NK-92 (cell line): ENCODE data around the gene ATG4C.
"Not testable (repeated sequence)": the region's sequence is repeated elsewhere in the genome, so short reads cannot be mapped to it uniquely, and the experiment has no call there.

Experiments used
- DNase-seq: peaks from one replicate; lab custom pipeline; 2025; ENCODE audit not compliant: unreplicated experiment; lab: John Stamatoyannopoulos, UW

The ATG4C gene

DNA sequence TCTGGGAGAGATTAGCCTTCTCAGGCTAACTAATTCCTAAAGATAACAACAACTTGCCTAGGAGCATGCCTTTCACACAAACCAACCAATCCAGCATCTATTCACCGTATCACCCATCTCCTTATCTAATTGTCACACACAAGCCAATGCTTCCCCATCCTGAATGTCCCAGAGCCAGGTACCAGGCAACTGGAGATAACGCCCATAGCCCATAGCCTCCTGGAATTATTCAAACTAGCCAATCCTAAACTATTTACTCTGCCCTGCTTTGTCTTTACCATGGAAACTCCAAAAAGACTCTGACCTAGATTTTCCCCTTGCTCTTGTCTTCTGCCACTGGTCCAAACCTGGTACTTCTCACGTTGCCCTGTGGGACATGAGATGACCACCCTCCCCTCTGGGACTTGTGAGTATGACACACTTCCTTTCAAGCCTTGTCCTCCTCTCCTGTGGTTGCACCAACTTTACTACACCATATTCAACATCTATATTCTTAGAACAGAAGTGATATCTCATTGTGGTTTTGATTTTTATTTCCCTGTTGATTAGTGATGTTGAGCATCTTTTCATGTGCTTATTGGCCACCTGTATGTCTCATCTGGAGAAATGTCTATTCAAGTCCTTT, 8.8 kb upstream of the ATG4C start:
- DNase-seq: no peak

DNA sequence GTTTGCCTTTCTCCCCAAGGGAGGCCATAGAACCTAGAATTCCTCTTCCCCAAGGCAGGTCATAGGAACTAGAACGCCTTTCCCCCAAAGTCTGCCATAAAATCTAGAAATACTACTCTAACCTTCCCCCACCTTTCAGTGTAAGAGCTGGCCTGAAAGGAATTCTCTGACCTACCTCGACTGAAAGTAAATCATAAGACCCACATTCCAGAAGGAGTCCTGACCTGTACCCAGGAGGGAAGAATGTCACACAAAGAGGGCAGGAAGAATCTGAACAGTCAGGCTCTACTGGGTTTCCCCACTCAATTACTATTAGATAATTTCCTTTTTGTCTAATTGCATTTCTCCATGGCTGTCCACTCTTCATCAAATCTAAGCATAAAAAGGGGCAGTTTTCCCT, 5.7 kb upstream of the ATG4C start:
- DNase-seq: no peak

DNA sequence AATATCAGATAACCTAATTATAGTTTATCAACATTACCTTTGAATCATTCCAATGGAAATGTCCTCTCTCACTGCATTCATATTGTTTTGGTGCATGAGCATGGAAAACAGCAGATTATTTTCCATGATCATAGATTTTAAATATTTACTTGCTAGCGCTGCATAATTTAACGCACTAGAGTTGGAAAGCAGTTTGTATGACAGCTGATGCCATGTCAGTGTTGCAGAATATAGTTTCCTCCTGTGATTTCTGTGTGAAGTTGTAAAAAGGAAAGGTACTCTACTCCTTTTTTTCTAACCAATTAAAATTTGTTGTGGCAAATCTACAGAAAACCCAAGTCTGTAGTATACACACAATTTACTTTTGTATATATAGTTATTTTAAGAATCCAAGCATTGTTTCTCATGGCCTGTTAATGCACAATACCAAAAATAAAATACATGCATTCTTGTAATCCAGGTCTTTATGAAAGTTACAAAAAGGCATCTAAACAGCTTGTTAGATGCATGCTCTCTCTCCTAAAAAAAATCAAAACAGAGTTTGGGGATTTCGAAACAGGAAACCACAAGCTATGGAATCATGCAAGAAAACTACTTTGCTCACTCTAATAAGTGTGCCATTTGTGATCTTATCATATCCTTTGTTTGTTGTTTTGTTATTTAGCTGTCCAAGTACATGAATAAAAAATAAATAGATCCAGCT, 1.9 kb upstream of the ATG4C start:
- DNase-seq: no peak

DNA sequence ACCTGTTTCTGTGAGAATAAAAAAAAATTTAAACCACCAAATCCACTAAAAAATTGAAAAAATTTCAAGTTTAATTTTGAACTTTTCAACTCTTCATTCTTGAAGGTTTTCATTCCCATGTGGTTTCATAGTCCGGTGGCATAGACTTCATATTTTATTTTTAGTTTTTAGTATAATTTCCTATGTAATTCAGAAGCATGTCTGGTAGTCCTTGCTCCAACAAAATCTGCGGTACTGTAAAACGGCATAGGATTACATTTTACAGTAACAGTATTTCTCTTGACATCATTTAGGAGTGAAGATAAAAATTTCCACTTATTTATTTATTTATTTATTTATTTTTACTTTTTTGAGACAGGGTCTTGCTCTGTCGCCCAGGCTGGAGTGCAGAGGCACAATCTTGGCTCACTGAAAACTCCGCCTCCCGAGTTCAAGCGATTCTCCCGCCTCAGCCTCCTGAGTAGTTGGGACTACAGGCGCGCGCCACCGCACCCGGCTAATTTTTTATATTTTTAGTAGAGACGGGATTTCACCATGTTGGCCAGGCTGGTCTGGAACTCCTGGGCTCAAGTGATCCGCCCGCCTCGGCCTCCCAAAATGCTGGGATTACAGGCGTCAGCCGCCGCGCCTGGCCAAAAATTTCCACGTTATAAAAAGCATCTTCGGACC, 1.3 kb upstream of the ATG4C start:
- not testable (repeated sequence) for DNase-seq

DNA sequence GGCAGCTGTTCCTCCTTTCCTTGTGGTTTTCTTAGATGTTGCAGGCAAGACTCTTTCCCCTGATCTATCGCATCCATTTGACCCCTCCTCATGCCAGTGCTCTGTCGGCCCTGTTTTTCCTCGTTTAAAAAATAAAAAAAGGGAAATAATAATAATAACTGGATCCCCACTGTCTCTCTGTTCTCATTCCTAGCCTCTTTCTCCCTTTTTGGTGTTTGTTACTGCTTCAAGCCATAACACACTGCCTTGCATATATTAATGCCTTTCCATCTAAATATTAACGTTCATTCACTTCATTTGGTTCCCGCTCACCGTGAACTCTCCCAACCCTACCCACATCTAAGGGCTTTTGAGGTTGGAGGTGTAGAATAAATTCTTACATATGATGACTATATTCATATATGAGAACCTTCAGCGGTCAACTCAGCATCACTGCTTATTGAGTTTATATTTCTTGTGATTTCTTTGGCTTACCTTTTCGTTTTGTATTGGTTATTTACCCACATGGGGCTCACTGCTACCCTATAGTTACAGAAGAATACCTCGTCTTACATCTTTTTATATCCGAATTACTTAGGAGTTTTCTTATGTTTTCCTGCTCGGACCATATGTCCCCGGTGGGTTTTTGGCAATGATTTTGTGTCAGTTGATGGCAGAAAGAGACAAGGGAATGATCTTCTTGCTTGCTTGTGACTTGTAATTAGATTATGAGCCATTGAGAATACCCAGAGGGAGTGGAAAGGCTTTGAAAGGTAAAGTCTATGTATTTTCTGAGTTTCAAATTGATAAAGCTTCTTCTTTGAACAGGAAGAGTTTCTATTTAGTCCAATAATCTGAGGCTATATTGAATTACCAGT, 805 bp downstream of the ATG4C start:
- DNase-seq: no peak

DNA sequence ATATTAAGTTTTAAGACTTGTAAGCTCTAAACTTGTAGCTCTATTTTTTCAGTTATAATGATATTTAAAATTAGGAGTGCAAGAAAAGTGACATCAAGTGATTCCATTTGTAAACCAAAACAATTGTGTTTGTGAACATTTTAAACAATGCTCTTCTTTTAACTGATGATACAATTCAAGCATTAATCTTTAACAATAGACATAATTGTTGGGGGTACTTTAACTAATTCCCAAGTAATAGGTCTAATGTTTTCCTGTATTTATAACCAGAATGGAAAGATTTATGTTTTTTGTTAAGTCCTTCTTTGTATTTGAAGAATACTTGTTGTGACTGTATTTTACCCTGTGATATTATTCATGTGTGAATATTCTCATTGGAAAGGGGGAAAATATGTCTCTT, 6.8 kb downstream of the ATG4C start:
- no peak for DNase-seq

DNA sequence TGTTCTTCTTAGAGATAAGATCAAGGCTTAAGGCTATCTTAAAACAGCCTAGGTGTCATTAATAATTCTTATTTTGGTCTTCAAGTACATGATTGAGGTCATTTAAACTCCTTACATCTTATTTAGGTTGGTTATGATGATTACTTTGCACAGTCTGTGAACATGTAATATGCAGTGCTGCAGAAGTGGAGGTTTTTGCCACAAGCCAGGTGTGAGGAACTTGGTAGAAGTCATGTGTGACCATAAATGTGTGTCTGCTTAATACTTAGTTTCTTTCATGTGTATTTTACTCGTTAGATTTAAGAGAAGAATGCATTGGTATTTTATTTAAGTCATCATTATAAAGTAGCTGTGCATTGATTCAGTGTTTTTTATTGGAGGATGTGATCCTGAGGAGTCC, 10.1 kb downstream of the ATG4C start:
- no peak for DNase-seq

DNA sequence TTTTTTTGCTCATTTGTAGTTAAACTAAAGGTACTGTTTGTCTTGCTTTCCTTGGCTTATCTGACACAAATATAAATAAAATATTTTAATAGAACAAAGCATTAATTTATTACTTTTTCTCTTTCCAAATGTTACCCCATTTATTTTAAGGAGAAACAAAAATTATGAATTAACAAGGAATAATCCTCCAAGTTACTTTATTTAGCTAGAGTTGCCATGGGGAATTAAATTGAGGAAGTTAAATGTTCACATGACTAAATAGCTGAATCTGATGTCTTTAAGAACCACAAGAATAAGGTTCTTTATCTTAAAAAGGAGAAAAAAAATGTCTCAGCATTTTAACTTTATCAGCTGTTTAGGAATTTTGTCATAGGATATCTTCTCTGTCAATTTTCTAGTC, 12.3 kb downstream of the ATG4C start:
- DNase-seq: no peak

DNA sequence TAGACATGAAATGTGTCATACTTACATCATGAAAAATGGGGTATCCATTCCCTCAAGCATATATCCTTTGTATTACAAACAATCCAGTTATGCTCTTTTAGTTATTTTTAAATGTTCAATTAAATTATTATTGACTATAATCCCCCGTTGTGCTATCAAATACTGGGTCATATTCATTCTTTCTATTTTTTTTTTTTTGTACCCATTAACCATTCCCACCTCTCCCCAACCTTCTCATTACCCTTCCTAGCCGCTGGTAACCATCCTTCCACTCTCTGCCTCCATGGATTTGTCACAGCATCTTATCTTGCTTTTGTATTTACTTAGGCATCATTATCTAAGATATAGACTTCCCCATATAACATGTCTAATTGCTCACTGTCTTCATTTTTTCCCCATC, 15.8 kb downstream of the ATG4C start:
- no peak for DNase-seq

DNA sequence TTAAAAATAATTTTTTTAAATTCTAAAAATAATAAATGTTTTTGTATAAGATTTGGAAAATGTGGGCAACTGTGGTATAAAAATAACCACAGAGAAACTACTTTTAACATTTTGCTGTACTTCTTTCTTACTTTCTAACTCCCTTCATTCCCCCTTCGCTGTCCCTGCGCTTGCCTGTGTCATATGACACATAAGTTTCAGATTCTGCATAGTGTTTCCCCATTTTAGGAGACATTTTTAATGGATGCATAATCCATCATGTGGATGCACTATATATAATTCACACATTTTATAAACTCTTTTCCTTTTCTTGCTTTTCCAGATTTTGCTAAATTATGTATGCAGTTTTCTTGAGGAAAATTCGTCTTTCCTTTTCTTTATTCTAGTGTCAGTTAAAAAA, 16.3 kb downstream of the ATG4C start:
- DNase-seq: no peak

DNA sequence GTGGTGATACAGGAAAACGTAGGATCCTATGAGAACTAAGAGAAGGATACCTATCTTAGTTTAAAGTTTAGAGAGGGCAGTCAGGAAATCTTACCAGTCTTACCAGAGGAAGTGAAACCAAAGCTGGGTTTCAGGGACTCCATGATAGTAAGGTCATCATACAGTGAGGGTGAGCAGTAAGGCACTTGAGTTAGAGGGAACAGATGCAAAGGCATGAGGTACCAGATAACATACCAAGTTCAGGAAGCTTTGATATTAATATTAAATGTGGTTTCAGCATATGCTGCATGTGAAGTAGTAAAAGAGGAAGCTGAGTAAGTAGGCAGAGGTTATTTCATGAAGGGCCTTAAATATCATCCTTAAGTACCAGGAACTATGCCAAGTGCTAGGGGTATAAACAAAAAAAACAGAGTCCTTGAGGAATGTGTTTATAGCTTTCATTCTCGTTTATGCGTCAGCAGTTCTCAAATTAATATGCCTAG, 16.9 kb downstream of the ATG4C start:
- no peak for DNase-seq

DNA sequence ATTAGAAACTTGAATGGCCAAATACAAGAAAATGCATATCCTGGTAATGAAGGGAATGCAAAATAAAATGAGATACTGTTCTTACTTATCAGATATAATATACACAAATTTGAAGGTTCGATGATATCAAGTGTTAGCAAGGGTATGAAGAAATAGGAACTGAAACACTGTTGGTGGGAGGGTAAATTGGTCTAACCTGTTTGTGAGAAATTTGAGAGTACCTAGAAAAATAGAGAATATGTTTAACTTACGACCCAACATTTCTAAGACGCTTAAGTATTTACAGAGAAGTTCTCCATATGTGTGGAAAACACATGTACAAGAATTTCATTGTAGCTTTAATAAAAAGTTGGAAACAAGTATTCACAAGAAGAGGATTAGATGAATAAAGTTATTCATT, 25.9 kb downstream of the ATG4C start:
- DNase-seq: no peak

DNA sequence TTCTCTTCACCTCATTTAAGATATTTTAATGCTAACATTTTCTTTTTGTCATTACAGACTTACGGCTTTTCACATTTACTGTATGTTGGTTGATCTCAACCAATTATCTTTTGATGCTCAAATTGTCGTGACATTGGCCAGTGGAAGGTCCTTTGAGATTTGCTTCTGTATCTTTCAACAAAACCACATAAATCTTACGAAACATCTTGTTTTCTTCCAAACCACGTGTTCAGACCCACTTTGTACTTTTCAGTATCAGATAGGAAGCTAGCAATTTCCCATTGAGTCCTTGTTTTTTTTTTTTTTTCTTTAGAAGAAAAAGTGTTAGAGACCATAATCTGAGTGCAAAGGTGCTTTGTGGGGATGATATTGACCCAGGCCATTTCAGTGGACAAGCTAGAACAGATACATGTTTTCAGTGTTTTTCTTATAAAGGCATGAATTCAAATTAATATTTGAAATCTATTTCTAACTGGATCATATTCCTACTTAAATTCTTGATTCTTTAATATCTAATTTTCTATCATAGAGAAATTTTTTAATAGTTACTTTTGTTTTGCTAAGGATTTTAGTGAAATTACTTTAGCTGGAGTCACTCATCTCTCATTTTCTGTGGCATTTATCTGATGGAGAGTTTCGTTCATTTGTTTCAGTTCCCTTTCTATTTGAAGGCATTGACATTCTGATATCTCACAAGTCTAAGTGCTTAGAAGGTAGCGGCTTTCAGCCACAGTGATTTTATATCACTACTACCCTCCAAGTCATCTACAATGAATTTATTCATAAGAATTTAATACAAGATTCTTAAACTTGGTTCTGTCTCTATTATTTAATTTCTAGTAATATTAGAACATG, 26.7 kb downstream of the ATG4C start:
- no peak for DNase-seq

DNA sequence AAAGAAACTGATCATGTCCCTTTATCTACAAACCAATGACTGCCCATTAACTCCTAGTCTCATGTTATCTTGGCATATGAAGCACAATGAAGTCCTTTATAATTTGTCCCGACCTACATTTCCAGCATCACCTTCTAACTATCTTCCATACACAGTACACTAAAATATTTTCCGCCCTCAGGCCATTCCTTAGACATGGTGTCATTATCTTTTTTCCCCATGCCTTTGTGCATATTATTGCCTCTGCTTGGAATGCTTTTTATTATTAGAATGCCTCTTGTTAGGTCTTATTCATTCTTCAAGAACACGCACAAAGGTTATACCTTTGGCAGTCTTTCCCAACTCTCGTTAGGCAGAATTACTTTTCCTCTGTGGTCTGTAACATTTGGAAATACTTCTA, 39.6 kb downstream of the ATG4C start:
- DNase-seq: no peak

DNA sequence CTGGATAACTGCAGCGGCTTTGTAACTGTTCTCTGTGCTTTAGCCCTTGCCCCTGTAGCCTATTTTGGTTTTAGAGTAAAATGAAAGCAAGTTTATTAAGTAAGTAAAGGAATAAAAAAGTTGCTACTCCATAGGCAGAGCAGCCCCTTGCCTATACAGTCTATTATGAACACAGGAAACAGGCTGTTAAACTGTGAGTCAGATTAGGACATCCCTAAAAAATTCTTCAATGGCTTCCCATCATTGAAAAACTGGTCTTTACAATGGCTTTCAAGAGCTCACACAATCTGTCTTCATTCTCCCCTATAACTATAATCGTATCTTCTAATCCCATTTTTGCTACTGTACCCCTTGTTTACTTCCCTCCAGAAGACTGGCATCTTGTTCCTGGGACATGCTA, 43.0 kb downstream of the ATG4C start:
- no peak for DNase-seq

DNA sequence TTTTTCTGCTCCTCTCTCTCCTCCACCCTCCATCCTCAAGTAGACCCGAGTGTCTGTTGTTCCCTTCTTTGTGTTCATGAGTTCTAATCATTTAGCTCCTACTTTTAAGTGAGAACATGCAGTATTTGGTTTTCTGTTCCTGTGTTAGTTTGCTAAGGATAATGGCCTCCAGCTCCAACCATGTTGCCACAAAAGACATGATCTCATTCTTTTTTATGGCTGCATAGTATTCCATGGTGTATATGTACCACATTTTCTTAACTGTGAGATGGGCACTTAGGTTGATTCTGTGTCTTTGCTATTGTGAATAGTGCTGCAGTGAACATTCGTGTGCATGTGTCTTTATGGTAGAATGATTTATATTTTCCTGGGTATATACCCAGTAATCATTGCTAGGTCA, 43.9 kb downstream of the ATG4C start:
- DNase-seq: not testable (repeated sequence)

DNA sequence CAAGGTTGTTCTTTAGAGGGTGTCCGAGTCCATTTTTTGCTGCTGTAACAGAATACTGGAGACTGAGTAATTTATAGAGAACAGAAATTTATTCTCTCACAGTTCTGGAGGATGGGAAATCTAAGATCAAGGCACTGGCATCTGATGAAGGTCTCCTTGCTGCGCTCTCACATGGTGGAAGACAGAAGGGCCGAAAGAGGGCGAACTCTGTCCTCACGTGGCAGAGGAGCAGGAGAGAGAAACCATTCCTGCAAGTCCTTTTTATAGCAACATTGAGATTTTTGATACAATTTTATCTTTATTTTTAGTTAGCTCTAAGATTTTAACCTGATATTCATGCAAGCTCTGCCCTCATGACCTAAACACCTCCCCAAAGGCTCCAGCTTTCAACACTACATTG, 48.3 kb downstream of the ATG4C start:
- DNase-seq: no peak

DNA sequence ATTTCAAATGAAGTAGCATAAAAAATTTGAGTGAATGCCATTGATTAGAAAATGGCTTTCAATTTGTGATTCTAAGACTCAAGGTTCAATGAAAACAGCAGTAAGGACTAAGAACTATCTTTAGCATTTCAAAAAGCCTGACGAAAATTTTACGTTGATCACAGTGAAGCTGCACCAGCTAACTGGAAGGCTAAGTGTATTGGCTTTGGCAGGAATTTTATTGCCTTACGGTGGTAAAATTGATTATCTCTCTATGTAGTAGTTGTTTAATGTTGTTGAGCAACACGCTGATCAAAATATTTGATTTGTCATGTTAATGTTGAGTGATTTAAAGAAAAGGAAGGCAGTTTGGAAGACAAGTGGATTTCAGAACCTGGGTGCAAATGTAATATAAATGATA, 49.6 kb downstream of the ATG4C start:
- no peak for DNase-seq

DNA sequence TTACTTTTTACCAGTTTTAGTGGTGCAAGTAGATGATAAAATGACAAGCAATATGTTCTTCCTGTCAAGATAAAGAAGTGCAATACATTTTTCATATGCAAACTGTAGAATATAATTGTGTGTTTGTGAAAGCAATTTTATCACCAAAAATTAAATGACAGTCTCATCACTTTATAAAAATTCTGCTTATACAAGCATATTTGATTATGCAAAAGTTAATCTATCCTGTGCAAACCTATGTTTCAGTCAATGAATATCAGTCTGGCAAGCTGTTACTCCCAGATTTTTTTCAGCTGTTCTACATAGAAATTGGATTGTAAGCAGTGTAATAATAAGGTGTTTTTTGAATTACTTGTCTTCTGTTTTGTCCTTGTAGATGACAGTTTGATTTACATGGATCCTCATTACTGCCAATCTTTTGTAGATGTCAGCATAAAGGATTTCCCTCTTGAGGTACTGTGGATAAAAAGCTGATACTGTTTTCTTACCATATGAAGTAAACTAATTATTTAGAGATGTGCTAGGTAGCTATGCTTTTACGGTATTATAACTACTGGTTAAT, 50.5 kb downstream of the ATG4C start:
- no peak for DNase-seq

DNA sequence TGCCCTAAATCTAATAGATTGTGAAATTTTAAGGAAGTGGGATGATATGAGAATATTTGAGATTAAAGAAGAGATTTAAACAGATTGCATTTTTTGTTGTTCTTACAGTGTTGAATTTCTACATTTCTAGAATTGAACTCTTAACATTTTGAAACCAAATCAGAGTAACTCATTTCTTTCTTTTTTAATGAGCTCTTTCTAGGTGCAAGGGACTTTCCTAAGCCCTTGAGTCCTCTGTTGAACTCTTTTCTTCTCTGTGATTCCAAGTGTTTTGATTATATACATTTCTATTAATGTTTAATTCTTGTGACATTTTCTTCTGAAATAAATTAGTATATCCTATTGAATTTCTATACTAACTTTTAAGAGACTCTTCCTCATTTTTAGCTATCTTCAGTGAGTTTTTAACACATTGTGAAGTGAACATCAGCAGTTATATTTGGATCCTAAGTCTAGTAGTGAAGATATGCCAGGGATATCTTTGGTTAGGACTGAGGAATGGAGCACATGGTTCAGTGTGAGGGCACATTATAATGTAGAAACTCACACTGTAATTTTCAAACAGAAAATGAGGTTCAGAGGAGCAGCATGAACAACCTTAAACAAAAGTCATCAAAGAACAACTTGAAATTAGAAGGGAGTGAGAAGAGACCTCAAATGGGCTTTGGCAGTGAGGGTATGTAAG, 53.1 kb downstream of the ATG4C start:
- DNase-seq: no peak
